ENCODE data around the gene TEKT4.

The TEKT4 gene

GRCh38 chr2:94870440-94871225, 597 bp upstream of the TEKT4 start:
- Histone ChIP-seq H3K36me3 (ENCODE audit: control insufficient read depth in 2 of 2, insufficient read depth in 1 of 2, low read length in 2 of 2) (no peaks in the 10 kb centered on the region), H3K9me3 (ENCODE audit: control insufficient read depth, insufficient read depth, low read depth, low read length) (no peaks in the 10 kb centered on the region), H3K4me3 (ENCODE audit: low read depth, low read length) (no peak overlapping the region; the same call in 1 of the 2 replicates), H3K4me1 (ENCODE audit: control insufficient read depth, insufficient read depth, low read length) (no peaks in the 10 kb centered on the region), H3K27ac (ENCODE audit: extremely low read depth, low read depth, low read length) (no peak overlapping the region)
- CTCF ChIA-PET, result interaction anchor here (0.6 to 9.8 kb wide), 3 partner anchors 9 to 108 kb away, joined by 3 to 86 read pairs (median 4); no protein-coding TSS in a partner anchor
- TF ChIP-seq CTCF (tag by site-specific recombination; IDR thresholded peaks at IDR 0.05), result peak; percentile 36
- TF ChIP-seq ZNF366 (tag by site-specific recombination; conservative IDR thresholded peaks at IDR 0.05), result no peak
- TF ChIP-seq ZNF654 (tag by site-specific recombination; IDR thresholded peaks at IDR 0.05; ENCODE audit: low read depth), result peak; percentile 34
- peak; percentile 38; the same call in 1 of the 2 replicates for TF ChIP-seq MZF1 (tag by site-specific recombination; IDR thresholded peaks at IDR 0.05; ENCODE audit: borderline replicate concordance)
- TF ChIP-seq ZNF558 (tag by site-specific recombination; IDR thresholded peaks at IDR 0.05), result no peak
- TF ChIP-seq ZBTB10 (tag by site-specific recombination; IDR thresholded peaks at IDR 0.05), result 0 out of 2 replicates have a peak, but pooled peaks have one; percentile 27
- no peak for TF ChIP-seq ZNF660 (tag by site-specific recombination; IDR thresholded peaks at IDR 0.05)
- TF ChIP-seq ZBTB17 (tag by site-specific recombination; IDR thresholded peaks at IDR 0.05), result 0 out of 2 replicates have a peak, but pooled peaks have one; percentile 26
- POLR2A ChIA-PET, result no interaction called here

GRCh38 chr2:94872088-94872618, 923 bp downstream of the TEKT4 start:
- CTCF ChIA-PET, result interaction anchor here (0.6 to 9.8 kb wide), 4 partner anchors 42 to 243 kb away, joined by 3 to 86 read pairs (median 4); no protein-coding TSS in a partner anchor
- TF ChIP-seq OSR2 (tag by site-specific recombination; IDR thresholded peaks at IDR 0.05), result no peak
- TF ChIP-seq ZNF175 (tag by site-specific recombination; IDR thresholded peaks at IDR 0.05), result no peak
- TF ChIP-seq ZNF202 (tag by site-specific recombination; IDR thresholded peaks at IDR 0.05; ENCODE audit: borderline replicate concordance), result no peak
- no peak for TF ChIP-seq ZNF776 (tag by site-specific recombination; IDR thresholded peaks at IDR 0.05; ENCODE audit: borderline replicate concordance)
- TF ChIP-seq ZSCAN5A (tag by site-specific recombination; IDR thresholded peaks at IDR 0.05), result no peak
- no peak for TF ChIP-seq ZNF785 (tag by site-specific recombination; IDR thresholded peaks at IDR 0.05)
- TF ChIP-seq ZNF114 (tag by site-specific recombination; IDR thresholded peaks at IDR 0.05), result no peak
- Histone ChIP-seq H3K4me3 (ENCODE audit: low read depth, low read length) (no peak overlapping the region), H3K9me3 (ENCODE audit: control insufficient read depth, insufficient read depth, low read depth, low read length) (no peaks in the 10 kb centered on the region), H3K27ac (ENCODE audit: extremely low read depth, low read depth, low read length) (no peak overlapping the region), H3K4me1 (ENCODE audit: control insufficient read depth, insufficient read depth, low read length) (no peaks in the 10 kb centered on the region), H3K36me3 (ENCODE audit: control insufficient read depth in 2 of 2, insufficient read depth in 1 of 2, low read length in 2 of 2) (no peaks in the 10 kb centered on the region)
- POLR2A ChIA-PET, result no interaction called here

Measured in HEK293 (cell line).